Stimulated activated CD8-positive, alpha-beta memory T cell treated with anti-CD3 and anti-CD28 coated beads, Interleukin-4, amount 100 ng/mL, for 1 hour (primary cell): ENCODE measurements around the gene RPH3AL.

Experiments
- DNase-seq, 2 donors: peaks; one replicate each; pipeline ENCODE4 v3.0.0-alpha.2; 2020; ENCODE audit warnings: low read depth in 2 of 2, low spot score in 1 of 2

Gene RPH3AL, protein sequence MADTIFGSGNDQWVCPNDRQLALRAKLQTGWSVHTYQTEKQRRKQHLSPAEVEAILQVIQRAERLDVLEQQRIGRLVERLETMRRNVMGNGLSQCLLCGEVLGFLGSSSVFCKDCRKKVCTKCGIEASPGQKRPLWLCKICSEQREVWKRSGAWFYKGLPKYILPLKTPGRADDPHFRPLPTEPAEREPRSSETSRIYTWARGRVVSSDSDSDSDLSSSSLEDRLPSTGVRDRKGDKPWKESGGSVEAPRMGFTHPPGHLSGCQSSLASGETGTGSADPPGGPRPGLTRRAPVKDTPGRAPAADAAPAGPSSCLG

DNA sequence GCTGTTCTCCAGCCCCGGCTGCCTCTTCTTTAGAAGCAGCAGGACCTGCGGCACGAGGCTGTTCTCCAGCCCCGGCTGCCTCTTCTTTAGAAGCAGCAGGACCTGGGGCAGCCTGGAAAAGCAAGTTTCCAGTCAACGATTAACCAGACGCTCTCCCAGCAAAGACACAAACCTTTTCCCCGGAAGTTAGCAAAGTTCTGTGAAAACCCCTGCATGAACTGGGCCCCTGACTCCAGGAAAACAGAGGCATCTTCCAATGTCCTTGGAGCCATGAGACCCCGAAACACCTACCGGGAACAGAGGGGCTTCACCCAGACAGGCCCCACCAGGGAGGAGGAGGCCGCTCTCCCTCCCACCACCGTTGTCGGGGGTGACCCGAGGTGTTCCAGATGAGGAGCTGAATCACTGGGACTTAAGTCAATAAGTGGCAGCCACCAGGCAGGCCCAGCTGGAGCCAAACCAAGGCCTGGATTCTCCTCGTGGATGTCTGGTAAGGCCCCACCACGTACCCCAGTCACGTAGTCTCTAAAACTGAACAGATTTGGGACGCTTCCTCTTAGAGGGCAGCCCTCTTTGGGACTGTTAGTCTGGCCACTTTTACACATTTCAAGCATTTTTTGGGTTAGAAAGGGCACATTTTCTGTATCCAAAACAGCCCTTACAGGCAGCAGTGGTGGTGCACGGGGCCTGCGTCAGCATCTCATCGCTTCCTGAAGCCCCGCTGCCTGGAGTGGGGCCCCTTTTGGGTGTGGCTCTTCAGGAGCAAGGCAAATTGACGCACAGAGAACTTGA, at the start of gene RPH3AL:
Gene RPH3AL (minus strand): TSS at position 387 of the 792 bp plus-strand sequence. CDS start 25,264 bp downstream, outside the sequence.
- no peak for DNase-seq

DNA sequence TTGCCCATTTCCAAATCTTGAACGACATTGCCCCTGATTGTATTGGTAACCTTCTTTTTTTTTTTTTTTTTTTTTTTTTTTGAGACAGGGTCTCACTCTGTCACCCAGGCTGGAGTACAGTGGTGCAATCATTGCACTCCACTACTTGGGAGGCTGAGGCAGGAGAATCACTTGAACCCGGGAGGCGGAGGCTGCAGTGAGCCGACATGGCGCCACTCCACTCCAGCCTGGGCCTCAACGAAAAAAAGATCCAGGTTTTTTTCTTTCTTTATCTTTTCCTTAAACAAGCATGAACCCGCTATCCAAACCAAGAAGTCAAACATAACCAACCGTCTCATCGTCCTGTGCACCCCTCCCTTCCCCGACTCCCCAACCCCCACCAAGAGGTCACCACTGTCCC, 47.6 kb upstream of the RPH3AL start:
- DNase-seq: no peak

DNA sequence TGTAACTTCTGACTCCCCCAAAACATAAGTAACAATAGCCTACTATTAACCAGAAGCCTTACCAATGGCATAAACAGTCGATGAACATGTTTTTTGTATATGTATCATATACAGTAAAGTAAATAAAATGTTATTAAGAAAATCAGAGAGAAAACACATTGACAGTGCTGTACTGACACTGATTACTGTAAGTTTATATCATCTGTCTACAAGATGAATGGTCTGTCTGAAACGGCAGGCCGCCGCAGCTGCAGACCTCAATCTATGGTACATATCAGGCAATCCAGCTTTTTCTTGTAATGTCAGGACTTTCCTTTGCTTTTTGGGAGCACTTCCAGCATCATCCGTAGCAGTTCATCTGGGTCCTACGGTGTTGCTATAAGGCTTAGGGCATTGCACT, 44.2 kb upstream of the RPH3AL start:
- no peak for DNase-seq

DNA sequence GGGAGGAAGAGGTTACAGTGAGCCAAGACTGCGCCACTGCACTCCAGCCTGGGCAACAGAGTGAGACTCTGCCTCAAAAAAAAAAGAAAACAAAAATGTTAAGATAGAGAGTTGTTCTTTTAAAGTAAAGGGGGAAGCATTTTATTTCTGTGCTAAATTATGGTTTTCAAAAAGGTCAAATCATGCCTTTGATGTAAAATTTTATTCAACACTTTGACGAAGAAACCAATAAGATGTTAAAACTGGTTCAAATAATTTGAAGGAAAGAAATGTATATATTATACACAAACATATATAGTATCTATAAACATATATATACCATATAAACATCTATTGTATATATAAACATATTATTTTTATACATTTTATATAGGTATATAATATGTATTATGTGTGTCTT, 43.4 kb upstream of the RPH3AL start:
- DNase-seq: no peak

DNA sequence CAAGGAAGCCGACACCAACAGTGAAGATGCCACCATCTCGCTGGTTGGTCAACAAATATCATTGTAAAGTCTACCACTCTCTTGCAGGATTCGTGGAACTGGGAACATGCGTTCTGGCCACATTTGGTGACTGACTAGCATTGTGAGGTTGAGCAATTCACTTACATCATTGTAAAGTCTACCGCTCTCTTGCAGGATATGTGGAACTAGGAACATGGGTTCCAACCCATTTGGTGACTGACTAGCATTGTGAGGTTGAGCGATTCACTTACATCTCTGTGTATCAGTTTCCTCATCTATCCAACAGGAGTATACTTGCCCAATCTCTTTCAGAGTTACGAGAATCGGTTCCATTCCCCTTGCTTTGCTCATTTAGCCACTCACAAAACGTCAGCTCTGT, 42.6 kb upstream of the RPH3AL start:
- DNase-seq: no peak

DNA sequence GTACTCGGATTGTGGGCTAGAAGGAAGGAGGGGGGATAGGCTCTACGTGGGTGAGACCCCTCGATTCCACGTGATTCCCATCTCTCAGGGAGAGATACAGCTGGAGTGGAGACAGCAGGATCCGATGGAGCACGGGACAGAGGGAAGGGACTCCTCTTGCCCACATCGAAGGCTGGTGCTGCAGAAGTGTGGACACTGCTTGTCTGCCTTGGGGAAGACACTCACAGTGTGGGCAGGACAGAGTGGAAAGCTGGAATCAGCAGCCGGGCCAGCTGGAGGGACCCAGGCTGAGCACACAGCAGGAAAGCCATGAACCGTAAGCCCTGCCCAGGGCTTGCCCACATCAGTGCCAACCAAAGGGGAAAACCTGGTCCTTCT, 42.1 kb upstream of the RPH3AL start:
- no peak for DNase-seq

DNA sequence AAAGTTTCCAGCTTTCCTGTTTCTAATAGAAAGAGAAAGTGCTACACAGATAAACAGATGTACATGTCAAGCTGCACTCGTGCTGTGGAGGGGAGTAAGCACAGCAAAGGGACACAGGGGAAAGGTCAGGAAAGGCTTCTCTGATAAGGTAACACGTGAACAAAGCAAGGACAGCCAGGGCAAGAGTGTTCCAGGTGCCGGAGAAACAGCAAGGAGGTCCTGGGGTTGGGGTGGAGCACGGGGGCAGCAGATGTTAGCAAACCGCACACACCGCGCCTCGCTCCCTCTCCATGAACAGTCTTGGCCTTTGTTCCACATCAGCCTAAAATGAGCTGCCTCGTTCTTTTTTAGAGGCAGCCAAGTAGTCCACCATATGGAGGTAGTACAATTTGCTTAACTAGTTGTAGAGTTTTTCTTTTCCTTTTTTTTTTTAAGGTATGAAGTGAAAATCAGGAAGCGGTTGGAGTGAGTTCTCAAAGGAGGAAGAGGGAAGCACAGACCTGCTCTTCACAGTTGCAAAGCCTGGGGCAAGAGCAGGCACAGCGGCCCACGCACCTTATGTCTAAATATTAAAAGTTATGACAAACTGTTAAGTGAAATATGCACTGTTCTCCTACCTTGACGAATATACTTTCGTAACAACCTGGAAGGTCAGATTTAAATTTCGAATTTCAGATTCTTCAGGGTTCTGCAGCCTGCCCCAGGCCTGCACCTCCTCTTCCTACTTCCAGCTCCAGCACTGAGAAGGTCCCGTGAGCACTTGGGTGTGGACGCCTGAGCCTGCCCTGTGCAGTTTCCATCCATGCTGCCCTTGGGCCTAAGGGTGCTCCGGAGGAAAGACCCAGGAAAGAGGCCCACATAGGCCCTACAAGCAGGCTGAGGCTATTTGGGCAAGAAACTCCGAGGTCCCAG, 41.5 kb upstream of the RPH3AL start:
- DNase-seq: no peak

DNA sequence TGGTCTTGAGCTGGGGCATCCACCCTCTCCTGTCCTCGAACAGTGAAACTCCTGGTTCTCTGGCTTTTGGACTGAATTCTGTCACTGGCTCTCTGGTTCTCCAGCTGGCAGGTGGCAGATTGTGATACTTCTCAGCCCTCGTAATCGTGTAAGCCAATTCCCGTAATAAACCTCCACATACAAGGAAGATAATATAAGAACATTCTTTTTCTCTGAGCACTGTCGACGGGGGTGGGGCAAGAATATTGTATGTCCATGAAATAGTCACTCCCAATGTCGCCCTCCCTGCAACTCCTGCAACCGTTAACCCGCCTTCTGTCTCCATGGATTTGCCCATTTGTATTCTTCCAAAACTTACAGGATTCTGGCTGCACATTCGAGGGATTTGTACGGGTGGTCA, 39.2 kb upstream of the RPH3AL start:
- DNase-seq: no peak

DNA sequence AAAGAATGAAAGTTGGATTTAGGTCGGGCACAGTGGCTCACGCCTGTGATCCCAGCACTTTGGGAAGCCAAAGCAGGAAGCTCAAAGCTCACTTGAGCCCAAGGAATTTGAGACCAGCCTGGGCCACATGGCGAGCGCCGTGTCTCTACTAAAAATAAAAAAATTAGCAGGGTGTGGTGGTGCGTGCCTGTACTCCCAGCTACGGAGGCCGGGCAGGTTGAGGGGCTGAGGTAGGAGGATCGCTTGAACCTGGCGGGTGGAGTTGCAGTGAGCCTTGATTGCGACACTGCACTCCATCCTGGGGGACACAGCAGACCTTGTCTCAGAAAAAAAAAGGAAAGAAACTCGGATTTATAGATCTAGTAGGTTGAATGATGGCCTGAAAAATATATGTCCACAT, 37.4 kb upstream of the RPH3AL start:
- DNase-seq: no peak

DNA sequence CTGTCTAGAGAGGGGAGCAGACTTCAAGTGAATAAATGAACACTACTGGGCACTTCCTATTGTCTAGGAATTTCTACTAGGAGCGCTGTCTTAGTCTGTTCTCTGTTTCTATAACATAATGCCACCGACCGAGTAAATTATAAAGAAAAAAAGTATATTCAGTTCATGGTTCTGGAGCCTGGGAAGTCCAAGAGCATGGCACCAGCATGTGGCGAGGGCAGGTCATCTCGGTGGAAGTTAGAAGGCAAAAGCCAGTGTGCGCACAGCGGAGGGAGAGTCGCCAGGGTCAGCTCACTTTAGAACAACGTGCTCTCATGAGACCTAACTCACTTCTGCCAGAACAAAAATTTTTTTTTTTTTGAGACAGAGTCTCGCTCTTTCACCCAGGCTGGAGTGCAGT, 35.5 kb upstream of the RPH3AL start:
- no peak for DNase-seq

DNA sequence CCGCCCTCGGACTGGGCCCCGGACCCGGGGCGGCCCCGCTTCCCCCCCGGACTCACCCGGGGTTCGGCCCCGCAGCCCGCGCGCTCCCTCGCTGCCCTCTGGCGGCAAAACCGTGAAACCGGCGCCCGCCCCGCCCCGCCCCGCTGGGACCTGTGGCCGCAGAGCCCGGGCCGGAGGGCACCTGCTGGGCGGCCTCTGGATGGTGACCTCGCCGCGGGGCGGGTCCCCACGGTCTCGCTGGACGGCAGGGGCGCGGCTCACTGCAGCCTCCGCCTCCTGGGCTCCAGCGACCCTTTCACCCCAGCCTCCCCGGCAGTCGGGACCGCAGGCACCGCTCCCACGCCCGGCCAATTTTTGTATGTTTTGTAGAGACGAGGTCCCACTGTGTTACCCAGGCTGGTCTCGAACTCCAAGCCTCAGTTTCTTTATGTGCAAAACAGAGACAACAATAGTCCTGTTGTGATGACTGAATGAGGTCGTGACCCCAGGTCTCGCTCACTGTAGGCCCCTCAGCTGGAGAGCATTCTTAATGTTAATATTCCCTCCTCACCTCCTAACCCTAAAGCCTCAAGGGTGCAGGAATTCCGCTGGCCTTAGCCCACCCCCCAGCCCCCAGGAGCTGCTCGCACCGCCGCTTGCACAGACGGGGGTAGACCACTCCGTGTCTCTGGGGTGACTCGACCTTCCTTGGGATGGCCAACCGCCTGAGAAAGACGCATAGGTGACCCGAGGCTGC, 33.7 kb upstream of the RPH3AL start:
- DNase-seq: peak; percentile 46 to 58

DNA sequence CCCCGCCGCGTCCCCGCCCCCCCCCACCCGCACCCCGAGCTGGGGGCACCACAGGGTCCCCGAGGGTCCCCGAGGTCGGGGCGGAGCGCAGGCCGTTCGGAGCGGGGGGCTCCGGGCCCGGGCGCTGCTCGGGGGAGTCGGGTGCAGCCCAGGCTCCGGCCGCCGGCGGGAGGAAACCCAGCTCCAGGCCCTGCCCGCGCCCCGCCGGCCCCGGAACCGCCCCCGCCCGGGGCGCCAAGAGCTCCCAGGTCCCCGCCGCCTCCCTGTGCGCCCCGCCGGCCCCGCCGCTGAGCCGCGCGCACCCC, 33.2 kb upstream of the RPH3AL start:
- DNase-seq: no peak

DNA sequence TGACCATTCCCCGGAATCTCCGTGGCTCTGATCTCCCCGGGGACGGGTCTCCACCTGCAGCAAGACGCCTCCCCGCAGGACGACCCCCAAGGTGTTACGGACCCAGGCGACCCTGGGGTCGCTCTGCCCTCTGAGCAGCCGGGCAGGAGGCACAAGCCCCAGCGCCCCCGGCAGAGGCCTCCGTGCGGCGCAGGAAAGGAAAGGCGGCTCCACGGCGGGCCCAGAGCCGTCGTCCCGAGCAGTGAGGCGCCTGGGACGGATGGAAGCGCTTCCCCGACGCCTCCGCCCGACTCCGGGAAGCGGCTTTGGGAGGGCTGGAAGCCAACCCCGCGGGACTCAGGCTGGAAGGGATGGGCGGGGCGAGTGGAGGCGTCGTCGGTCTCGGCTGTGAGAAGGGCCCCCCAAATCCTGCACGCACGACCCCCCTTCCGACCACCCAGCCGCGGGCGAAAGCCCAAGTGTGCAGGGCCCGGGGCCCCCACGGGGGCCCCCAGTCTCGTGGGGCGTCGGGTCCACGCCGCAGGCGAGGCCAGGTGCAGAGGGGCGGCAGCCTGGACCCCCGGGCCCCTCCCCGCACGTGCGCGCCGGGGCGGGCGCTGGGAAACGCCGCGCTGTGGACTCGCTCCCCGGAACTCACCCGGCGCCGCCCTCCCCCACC, 32.7 kb upstream of the RPH3AL start:
- DNase-seq: no peak

DNA sequence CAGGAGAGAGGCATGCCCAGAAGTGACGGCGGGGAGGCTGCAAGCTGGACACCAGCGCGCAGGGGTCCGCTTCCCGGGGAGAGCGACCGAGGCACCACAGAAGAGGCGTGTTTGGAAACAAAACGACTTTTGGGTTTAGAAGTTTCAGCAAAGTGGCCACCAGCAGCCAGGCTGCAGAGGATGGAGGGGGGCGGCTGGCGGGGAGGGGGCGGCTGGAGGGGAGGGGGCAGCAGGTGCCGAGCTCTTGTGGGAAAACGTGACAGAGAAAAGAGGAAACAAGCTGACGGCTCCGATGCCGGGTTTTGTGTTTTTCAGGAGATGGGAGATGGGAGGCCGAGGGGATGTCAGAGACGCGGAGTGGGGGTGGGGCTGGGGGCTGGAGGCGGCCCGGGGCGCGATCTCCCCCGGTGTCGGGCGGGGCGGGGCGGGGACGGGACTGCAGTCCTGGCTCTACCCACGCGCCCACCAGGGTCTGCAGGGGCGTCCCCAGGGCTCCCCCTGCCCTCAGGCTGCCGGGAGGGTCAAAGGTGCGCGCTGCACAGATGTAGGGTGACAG, 32.1 kb upstream of the RPH3AL start:
- no peak for DNase-seq

DNA sequence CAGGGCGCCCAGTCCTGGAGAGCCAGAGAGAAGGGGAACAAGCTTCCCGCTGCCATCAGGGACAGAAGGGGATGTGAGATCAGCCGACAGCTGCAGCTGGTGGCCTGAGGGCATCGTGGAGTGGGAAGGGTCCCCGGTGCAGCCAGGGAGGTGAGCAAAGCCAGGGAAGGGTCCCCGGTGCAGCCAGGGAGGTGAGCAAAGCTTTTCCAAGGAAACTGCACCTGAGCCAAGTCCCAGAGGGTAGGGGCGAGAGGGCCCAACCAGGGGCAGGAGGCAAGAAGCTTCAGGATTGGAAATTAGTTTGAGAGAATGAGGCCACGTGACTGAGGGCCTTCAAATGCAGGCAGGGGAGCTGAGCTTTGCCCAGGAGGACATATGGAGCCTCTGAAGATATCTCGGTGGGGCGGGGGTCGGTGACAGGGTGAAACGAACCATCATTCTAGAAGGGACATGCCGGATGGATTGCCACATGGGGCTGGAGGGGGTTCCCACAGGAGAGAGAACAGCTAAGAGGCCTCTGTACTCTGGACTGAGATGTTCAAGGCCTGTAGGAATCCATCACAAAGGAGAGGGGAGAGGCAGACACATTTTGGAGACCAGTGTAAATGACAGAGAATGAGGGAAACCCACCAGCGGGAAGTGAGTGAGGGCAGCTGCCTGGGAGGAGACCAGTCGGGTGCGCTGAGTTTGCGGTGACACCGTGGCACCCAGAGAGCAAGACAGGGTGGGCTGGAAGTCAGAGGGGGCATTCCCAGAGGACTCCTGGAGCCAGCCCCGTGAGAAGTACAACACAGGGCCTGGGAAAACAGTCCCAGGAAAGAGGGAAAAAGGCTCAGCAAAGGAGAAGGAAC, 31.4 kb upstream of the RPH3AL start:
- DNase-seq: no peak

DNA sequence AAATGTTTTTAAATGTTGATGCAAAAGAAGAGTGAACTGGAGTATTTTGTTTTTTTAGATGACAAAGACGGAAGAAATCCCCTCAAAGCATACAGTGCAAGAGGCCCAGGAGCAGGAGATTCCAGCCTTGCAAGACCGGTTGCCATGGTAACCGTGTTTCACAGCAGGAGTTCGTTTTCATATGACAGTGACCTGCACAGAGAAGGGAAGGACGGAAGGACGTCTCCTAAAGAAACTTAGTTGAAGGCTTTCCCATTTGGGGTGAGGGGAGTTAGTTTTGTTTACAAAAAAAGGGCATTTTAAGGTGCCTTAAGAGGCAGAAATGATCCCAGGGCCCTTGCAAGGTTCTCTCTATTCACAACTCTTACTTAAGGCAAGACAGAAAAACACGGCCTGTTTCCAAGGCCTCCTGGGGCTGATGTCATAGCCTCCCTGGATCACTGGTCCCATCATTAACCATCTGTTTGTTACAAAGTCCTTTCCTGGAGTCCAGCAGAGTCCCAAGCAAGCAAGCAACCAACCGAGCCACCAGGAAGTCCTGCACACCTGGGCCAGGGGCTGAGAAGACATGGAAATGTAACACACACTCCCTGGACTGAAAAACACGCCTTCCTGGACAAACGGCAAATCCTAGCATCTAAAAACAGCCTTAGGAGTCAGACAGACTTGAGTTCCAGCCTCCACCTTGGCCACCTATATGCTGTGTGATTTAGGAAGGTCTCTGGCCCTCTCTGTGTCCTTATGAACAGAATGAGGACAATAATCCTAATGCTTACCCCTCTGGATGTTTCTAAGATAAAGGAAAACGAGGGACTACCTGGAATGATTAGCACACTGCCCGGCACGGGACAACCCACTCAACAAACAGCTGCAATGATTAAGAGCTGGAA, 30.3 kb upstream of the RPH3AL start:
- DNase-seq: no peak

DNA sequence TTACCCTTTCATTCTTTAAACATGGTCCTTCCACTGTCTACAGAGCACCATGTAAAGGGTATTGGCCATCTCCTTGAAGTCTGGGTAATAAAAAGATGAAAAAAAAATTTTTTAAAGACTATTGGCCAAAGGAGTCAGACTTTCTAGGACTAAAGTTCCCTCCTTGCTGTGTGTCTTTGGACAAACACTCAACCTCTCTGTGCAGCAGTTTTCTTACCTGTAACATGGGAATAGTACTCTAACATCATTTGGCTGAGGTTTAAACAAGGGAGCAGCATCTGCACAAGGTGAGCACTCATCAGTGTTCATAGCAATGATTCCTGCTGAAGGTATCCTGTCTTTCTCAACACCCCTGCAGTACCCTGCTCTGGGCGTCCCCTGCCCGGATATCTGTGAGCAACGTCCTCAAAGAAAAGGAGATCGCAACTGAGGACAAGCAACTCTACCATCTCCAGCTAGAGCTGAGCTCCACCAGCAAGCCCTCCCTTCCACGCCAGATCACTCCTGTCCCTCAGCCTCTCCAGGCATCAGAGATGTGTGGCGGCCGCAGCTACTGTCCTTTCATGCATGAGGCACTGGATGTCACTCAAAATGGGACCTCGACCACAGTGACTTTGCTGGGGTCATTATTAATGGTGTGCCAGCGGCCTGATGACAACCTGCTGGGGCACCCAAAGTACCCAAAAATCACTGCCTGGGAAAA, 29.5 kb upstream of the RPH3AL start:
- DNase-seq: no peak

DNA sequence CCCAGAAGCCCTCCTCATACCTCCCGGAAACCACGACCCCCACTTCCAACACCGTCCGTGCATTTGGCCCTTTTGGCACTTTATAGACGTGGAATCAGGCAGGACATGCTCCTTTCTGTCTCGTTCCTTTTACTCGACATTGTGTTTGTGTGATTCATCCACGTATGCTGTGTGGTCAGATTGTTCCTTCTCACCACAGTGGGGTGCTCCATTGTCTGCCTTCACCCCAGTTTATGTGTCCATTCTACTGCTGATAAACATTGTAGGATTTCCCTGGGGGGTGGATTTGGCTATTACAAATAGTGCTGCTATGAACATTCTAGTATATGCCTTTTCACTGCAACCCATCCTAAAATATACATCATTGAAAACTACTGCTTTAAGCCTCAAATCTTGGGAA, 28.9 kb upstream of the RPH3AL start:
- DNase-seq: no peak
